ENCODE data around the gene GPR3. TPM values are rescaled to one million over a fixed set of nuclear protein-coding genes. Genes with fewer than 3 reads are reported as not detected.

The GPR3 gene
- total and polyA plus RNA-seq, 2 of the 13 experiments (the other 11 are each of a cell fraction or from before 2014, with no cell fraction given) = 1.00 to 2.6 TPM

DNA sequence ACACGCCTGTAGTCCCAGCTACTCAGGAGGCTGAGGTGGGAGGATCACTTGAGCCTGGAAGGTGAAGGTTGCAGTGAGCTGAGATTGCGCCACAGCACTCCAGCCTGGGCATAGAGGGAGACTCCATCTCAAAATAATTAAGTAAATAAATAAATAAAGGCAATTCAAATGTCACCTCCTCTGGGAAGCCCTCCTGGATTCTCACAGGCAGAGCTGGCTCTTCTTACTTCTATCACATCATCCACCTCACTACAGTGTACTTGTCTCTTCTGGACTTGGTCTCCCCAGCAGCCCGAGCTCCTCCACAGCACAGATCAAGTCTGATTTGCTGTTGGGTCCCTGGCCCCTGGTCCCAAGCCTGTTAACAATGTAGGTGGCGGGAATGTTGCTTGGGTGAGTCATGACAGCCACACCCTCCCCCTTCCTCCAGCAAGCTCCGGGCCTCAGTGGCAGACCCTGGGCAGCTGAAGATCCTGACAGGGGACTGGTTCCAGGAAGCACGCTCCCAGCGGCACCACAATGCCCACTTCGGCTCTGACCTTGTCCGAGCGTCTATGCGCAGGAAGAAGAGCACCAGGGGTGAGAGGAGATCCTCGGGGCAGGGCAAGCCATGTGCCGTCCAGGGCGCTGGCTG, 45.3 kb upstream of the GPR3 start (continued):
- TF ChIP-seq, protein P1, sequence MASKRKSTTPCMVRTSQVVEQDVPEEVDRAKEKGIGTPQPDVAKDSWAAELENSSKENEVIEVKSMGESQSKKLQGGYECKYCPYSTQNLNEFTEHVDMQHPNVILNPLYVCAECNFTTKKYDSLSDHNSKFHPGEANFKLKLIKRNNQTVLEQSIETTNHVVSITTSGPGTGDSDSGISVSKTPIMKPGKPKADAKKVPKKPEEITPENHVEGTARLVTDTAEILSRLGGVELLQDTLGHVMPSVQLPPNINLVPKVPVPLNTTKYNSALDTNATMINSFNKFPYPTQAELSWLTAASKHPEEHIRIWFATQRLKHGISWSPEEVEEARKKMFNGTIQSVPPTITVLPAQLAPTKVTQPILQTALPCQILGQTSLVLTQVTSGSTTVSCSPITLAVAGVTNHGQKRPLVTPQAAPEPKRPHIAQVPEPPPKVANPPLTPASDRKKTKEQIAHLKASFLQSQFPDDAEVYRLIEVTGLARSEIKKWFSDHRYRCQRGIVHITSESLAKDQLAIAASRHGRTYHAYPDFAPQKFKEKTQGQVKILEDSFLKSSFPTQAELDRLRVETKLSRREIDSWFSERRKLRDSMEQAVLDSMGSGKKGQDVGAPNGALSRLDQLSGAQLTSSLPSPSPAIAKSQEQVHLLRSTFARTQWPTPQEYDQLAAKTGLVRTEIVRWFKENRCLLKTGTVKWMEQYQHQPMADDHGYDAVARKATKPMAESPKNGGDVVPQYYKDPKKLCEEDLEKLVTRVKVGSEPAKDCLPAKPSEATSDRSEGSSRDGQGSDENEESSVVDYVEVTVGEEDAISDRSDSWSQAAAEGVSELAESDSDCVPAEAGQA (IDR thresholded peaks at IDR 0.05; ENCODE audit: low read depth) = no peak
- TF ChIP-seq, protein P1 (CRISPR knock-in tag; IDR thresholded peaks at IDR 0.05; ENCODE audit: borderline replicate concordance) = no peak
- TF ChIP-seq FOXM1 (CRISPR knock-in tag; IDR thresholded peaks at IDR 0.05) (no peak), ETV5 (CRISPR knock-in tag; IDR thresholded peaks at IDR 0.05; ENCODE audit: borderline replicate concordance) (no peak), SALL1 (CRISPR knock-in tag; IDR thresholded peaks at IDR 0.05) (no peak)
- TF ChIP-seq, protein P2, sequence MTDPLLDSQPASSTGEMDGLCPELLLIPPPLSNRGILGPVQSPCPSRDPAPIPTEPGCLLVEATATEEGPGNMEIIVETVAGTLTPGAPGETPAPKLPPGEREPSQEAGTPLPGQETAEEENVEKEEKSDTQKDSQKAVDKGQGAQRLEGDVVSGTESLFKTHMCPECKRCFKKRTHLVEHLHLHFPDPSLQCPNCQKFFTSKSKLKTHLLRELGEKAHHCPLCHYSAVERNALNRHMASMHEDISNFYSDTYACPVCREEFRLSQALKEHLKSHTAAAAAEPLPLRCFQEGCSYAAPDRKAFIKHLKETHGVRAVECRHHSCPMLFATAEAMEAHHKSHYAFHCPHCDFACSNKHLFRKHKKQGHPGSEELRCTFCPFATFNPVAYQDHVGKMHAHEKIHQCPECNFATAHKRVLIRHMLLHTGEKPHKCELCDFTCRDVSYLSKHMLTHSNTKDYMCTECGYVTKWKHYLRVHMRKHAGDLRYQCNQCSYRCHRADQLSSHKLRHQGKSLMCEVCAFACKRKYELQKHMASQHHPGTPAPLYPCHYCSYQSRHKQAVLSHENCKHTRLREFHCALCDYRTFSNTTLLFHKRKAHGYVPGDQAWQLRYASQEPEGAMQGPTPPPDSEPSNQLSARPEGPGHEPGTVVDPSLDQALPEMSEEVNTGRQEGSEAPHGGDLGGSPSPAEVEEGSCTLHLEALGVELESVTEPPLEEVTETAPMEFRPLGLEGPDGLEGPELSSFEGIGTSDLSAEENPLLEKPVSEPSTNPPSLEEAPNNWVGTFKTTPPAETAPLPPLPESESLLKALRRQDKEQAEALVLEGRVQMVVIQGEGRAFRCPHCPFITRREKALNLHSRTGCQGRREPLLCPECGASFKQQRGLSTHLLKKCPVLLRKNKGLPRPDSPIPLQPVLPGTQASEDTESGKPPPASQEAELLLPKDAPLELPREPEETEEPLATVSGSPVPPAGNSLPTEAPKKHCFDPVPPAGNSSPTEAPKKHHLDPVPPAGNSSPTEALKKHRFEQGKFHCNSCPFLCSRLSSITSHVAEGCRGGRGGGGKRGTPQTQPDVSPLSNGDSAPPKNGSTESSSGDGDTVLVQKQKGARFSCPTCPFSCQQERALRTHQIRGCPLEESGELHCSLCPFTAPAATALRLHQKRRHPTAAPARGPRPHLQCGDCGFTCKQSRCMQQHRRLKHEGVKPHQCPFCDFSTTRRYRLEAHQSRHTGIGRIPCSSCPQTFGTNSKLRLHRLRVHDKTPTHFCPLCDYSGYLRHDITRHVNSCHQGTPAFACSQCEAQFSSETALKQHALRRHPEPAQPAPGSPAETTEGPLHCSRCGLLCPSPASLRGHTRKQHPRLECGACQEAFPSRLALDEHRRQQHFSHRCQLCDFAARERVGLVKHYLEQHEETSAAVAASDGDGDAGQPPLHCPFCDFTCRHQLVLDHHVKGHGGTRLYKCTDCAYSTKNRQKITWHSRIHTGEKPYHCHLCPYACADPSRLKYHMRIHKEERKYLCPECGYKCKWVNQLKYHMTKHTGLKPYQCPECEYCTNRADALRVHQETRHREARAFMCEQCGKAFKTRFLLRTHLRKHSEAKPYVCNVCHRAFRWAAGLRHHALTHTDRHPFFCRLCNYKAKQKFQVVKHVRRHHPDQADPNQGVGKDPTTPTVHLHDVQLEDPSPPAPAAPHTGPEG (CRISPR knock-in tag; IDR thresholded peaks at IDR 0.05) = no peak
